Osteocyte (in vitro differentiated cells): Measurements from ENCODE around the gene TBCD. TPM values are rescaled to one million over a fixed set of nuclear protein-coding genes. Genes with fewer than 3 reads are reported as not detected.
A peak's percentile ranks its signal among the peaks of the same experiment; 100 is the strongest.

Experiments used
- DNase-seq: peaks from one replicate; pipeline ENCODE4 v3.0.0; 2021; ENCODE audit warnings: mixed read lengths; ENCODE audit not compliant: unreplicated experiment; ENCODE audit errors: extremely low spot score
- H3K27ac Mint-ChIP-seq: one replicate; pipeline ENCODE4 v1.8.0; 2021; ENCODE audit warnings: mild to moderate bottlenecking, mixed read lengths; ENCODE audit not compliant: unreplicated experiment
- H3K27me3 Mint-ChIP-seq: one replicate; pipeline ENCODE4 v1.8.0; 2021; ENCODE audit warnings: mixed read lengths; ENCODE audit not compliant: unreplicated experiment
- H3K36me3 Mint-ChIP-seq: one replicate; pipeline ENCODE4 v1.8.0; 2021; ENCODE audit warnings: mixed read lengths; ENCODE audit not compliant: unreplicated experiment
- H3K4me1 Mint-ChIP-seq: one replicate; pipeline ENCODE4 v1.8.0; 2021; ENCODE audit warnings: mixed read lengths; ENCODE audit not compliant: unreplicated experiment
- H3K4me3 Mint-ChIP-seq: one replicate; pipeline ENCODE4 v1.8.0; 2021; ENCODE audit warnings: mild to moderate bottlenecking, moderate library complexity, mixed read lengths; ENCODE audit not compliant: unreplicated experiment
- H3K9me3 Mint-ChIP-seq: one replicate; pipeline ENCODE4 v1.8.0; 2021; ENCODE audit warnings: mixed read lengths; ENCODE audit not compliant: unreplicated experiment
- CTCF ChIP-seq: fragments of 200-600 bp; sonication (generic); IDR thresholded peaks from 2 replicates; pipeline ENCODE4 v1.5.0; 2021; ENCODE audit warnings: antibody characterized with exemption, mild to moderate bottlenecking, moderate library complexity
- total RNA-seq: library from RNA; stranded (reverse); gene quantifications from 2 replicates; pipeline ENCODE4 v1.2.1, GENCODE V29; 2021

Gene TBCD
- total RNA-seq, 1 donor from 2014 or later, result 74.0 TPM

- DNase-seq, result no peak
- Mint-ChIP-seq H3K27me3 (no peaks in the 10 kb centered on the region), H3K4me1 (peaks cover 7% of the 10 kb centered on the region), H3K27ac (no peak overlapping the region), H3K9me3 (no peaks in the 10 kb centered on the region), H3K4me3 (no peak overlapping the region), H3K36me3 (peaks cover 41% of the 10 kb centered on the region)
- TF ChIP-seq CTCF, result no peak
Measured at GRCh38 chr17:82929676-82930042, 177.8 kb downstream of the TBCD start.

- H3K27me3 Mint-ChIP-seq, result no peaks in the 10 kb centered on the region
- H3K9me3 Mint-ChIP-seq, result no peaks in the 10 kb centered on the region
- H3K4me1 Mint-ChIP-seq, result peaks cover 7% of the 10 kb centered on the region
- H3K27ac Mint-ChIP-seq, result no peak overlapping the region
- no peak overlapping the region for H3K4me3 Mint-ChIP-seq
- DNase-seq, result no peak
- no peak for TF ChIP-seq CTCF
- H3K36me3 Mint-ChIP-seq, result peaks cover 41% of the 10 kb centered on the region
Measured at GRCh38 chr17:82930043-82930923, 178.4 kb downstream of the TBCD start.

- DNase-seq, result no peak
- TF ChIP-seq CTCF, result no peak
- no peaks in the 10 kb centered on the region for H3K27me3 Mint-ChIP-seq
- no peaks in the 10 kb centered on the region for H3K9me3 Mint-ChIP-seq
- H3K4me3 Mint-ChIP-seq, result no peak overlapping the region
- peaks cover 7% of the 10 kb centered on the region for H3K4me1 Mint-ChIP-seq
- no peak overlapping the region for H3K27ac Mint-ChIP-seq
- H3K36me3 Mint-ChIP-seq, result peaks cover 44% of the 10 kb centered on the region
Measured at GRCh38 chr17:82930924-82931698, 179.2 kb downstream of the TBCD start.

- Mint-ChIP-seq H3K9me3 (no peaks in the 10 kb centered on the region), H3K4me1 (peaks cover 7% of the 10 kb centered on the region), H3K36me3 (peaks cover 39% of the 10 kb centered on the region), H3K4me3 (no peak overlapping the region), H3K27me3 (no peaks in the 10 kb centered on the region), H3K27ac (peak overlapping the region; percentile 44)
- TF ChIP-seq CTCF, result no peak
- DNase-seq, result no peak
Measured at GRCh38 chr17:82931699-82932517, 180.0 kb downstream of the TBCD start.
